HepG2 (cell line): ENCODE data around the gene MTREX. TPM values are rescaled to one million over a fixed set of nuclear protein-coding genes. Genes with fewer than 3 reads are reported as not detected.

ENCODE experiments used
- ATAC-seq: fragments of 200-7000 bp; cut with Tn5 transposase; 3 replicates; pipeline ENCODE4 v1.9.1; 2020; ENCODE audit warnings: mild to moderate bottlenecking, moderate library complexity
- BruUV-seq: library from RNA; stranded (reverse); fragments of 400-500 nt; replicated peaks from 2 replicates; lab custom pipeline; 2021; lab: Mats Ljungman, UMichigan
- CTCF ChIA-PET: fragments of 300-600 bp; formaldehyde crosslinking; extraction: SDS; loops from one replicate; lab custom pipeline; 2021; ENCODE audit warnings: low total read pairs, inconsistent platforms, low intra/inter-chr PET ratio; lab: Yijun Ruan, JAX
- POLR2A ChIA-PET: fragments of 350-600 bp; sonication (Branson Sonifier 250); formaldehyde crosslinking; loops from one replicate; lab custom pipeline; 2020; ENCODE audit warnings: antibody characterized with exemption, inconsistent platforms; lab: Yijun Ruan, JAX
- DNase-seq: peaks from one replicate; pipeline ENCODE4 v3.0.0-alpha.2; 2015; ENCODE audit warnings: low spot score
- FAIRE-seq: peaks from 3 replicates; lab custom pipeline; 2011; peaks lifted over from hg19 to GRCh38; lab: Jason Lieb, UNC
- H2AFZ ChIP-seq: one replicate; pipeline ENCODE4 v1.6.1; 2011; ENCODE audit warnings: low read length, inconsistent platforms
- H3K27ac ChIP-seq: fragments of 300-600 bp; 3 replicates; pipeline ENCODE4 v1.8.0; 2011; ENCODE audit warnings: mixed run types, mild to moderate bottlenecking, mixed read lengths, low read length, inconsistent platforms; ENCODE audit not compliant: insufficient read depth; ENCODE audit errors: extremely low read length
- H3K27me3 ChIP-seq, 2 experiments: fragments of 200-600 bp in 1 of 2; 2 replicates in 1 of 2; 3 replicates in 1 of 2; pipeline versions ENCODE4 v1.6.0 to v1.8.0; 2011; ENCODE audit warnings: low read length in 2 of 2, mild to moderate bottlenecking in 2 of 2, moderate library complexity in 2 of 2, inconsistent platforms in 1 of 2; ENCODE audit not compliant: insufficient read depth in 2 of 2, control insufficient read depth in 1 of 2
- H3K36me3 ChIP-seq, 2 experiments: fragments of 200-600 bp in 1 of 2; replicated peaks in 1 of 2; 2 replicates in 1 of 2; 3 replicates in 1 of 2; pipeline versions ENCODE4 v1.5.1 to v1.8.0; 2011; ENCODE audit warnings: low read length in 2 of 2, inconsistent platforms in 1 of 2; ENCODE audit not compliant: insufficient read depth in 2 of 2, control insufficient read depth in 1 of 2
- H3K4me1 ChIP-seq: 2 replicates; pipeline ENCODE4 v1.5.1; 2012; ENCODE audit warnings: low read length, inconsistent platforms; ENCODE audit not compliant: insufficient read depth
- H3K4me2 ChIP-seq: 2 replicates; pipeline ENCODE4 v1.6.0; 2011; ENCODE audit warnings: low read depth, low read length, inconsistent platforms
- H3K4me3 ChIP-seq, 3 experiments: fragments of 200-600 bp in 1 of 3; sonication (generic), shearing (Covaris generic) in 1 of 3; replicated peaks in 1 of 3; 2 replicates each; pipeline ENCODE4 v1.5.1; 2011 to 2016; ENCODE audit warnings: low read length in 3 of 3, inconsistent platforms in 2 of 3, low read depth in 2 of 3, mild to moderate bottlenecking in 2 of 3, control low read depth in 1 of 3, mixed read lengths in 1 of 3; ENCODE audit not compliant: insufficient read depth in 1 of 3
- H3K79me2 ChIP-seq: one replicate; pipeline ENCODE4 v1.6.1; 2011; ENCODE audit warnings: low read length, inconsistent platforms; ENCODE audit not compliant: insufficient read depth
- H3K9ac ChIP-seq: 2 replicates; pipeline ENCODE4 v1.6.0; 2011; ENCODE audit warnings: mild to moderate bottlenecking, low read depth, low read length, inconsistent platforms; ENCODE audit not compliant: insufficient read depth
- H3K9me3 ChIP-seq: 2 replicates; pipeline ENCODE4 v1.5.1; 2012; ENCODE audit warnings: mild to moderate bottlenecking, low read length
- H4K20me1 ChIP-seq: 2 replicates; pipeline ENCODE4 v1.6.0; 2011; ENCODE audit warnings: inconsistent platforms, mild to moderate bottlenecking, low read length, moderate library complexity; ENCODE audit not compliant: insufficient read depth
- HES4 ChIP-seq: sonication (generic); formaldehyde crosslinking; IDR thresholded peaks from 2 replicates; pipeline ENCODE4 v1.9.0; 2021; ENCODE audit warnings: mild to moderate bottlenecking, missing genetic modification reagents, borderline replicate concordance
- NCOR1 ChIP-seq: fragments of 200-600 bp; sonication (generic); IDR thresholded peaks from 2 replicates; pipeline ENCODE4 v1.7.0; 2017; ENCODE audit warnings: antibody characterized with exemption, low read length, borderline replicate concordance
- ZBTB10 ChIP-seq: sonication (generic); formaldehyde crosslinking; IDR thresholded peaks from 2 replicates; pipeline ENCODE4 v1.4.0; 2020; ENCODE audit warnings: missing genetic modification reagents, borderline replicate concordance
- ZNF800 ChIP-seq: sonication (generic); formaldehyde crosslinking; IDR thresholded peaks from 2 replicates; pipeline ENCODE4 v1.4.0; 2020; ENCODE audit warnings: missing genetic modification reagents
- ZSCAN21 ChIP-seq: sonication (generic); formaldehyde crosslinking; IDR thresholded peaks from 2 replicates; pipeline ENCODE4 v1.8.0; 2022; ENCODE audit warnings: mild to moderate bottlenecking, missing genetic modification reagents, moderate library complexity, borderline replicate concordance
- WGBS: methylation state at CpG from one replicate; pipeline ENCODE4 v1.1.6; 2017; ENCODE audit warnings: low lambda C conversion rate; 5-methylcytosine and 5-hydroxymethylcytosine counted together
- in situ Hi-C: cut with HindIII; loops from 2 replicates; pipeline ENCODE4 v1.10.0; 2017; ENCODE audit warnings: low pct_unique_long_range_greater_than_20kb; ENCODE audit not compliant: extremely low pct_ligation_motif_present
- intact Hi-C: fragments of 100-400 bp; cut with micrococcal nuclease; formaldehyde crosslinking; loops from one replicate; pipeline ENCODE4 v1.10.0; 2022; ENCODE audit not compliant: unreplicated experiment
- polyA plus RNA-seq, 8 experiments: library from polyadenylated mRNA; depleted of rRNA in 3 of 8; stranded (reverse) in 7 of 8; unstranded in 1 of 8; fragments of >200 nt; fragmentation: Illumina TruSeq in 4 of 8; extraction: Trizol in 4 of 8; gene quantifications; 2 replicates each; pipeline versions ENCODE4 v1.2.1 to v1.2.3, GENCODE V29; 2011 to 2016; ENCODE audit warnings: low read depth in 4 of 8, missing spikeins in 1 of 8, mixed read lengths in 1 of 8; ENCODE audit not compliant: insufficient read depth in 1 of 8
- total RNA-seq, 5 experiments: library from RNA; depleted of rRNA; stranded (reverse); fragments of >200 nt; fragmentation: Illumina TruSeq; extraction: Trizol; gene quantifications; 2 replicates each; pipeline ENCODE4 v1.2.3, GENCODE V29; 2016; ENCODE audit warnings: low read depth in 1 of 5

MTREX gene
- total and polyA plus RNA-seq, 2 of the 13 experiments (the other 11 are each of a cell fraction or from before 2014, with no cell fraction given), result 16.4 to 91.5 TPM

- POLR2A ChIA-PET, result no interaction called here
- CTCF ChIA-PET, result no interaction called here
- DNase-seq (no peak), ATAC-seq (no peak), FAIRE-seq (no peak)
- no peak overlapping the region for H3K4me3 ChIP-seq
- no peaks in the 10 kb centered on the region for H3K9me3 ChIP-seq
- no peaks in the 10 kb centered on the region for H3K27me3 ChIP-seq
- no peaks in the 10 kb centered on the region for H4K20me1 ChIP-seq
- no TSS peak for BruUV-seq
- H3K9ac ChIP-seq, result no peak overlapping the region
- H2AFZ ChIP-seq, result no peak overlapping the region
- no peak overlapping the region for H3K27ac ChIP-seq
- intact Hi-C loops (no loop called here), in situ Hi-C loops (no loop called here)
- H3K36me3 ChIP-seq, result peaks cover 16 to 86% of the 10 kb centered on the region in 2 experiments
- TF ChIP-seq ZNF800 (CRISPR knock-in tag) (no peak), ZSCAN21 (CRISPR knock-in tag) (no peak), NCOR1 (no peak), HES4 (no peak), ZBTB10 (CRISPR knock-in tag) (no peak)
- WGBS, result 95% methylated on average over 1 of the region's 1 CpG
- no peaks in the 10 kb centered on the region for H3K79me2 ChIP-seq
- no peak overlapping the region for H3K4me2 ChIP-seq
- peaks cover 3% of the 10 kb centered on the region for H3K4me1 ChIP-seq
Measured at GRCh38 chr5:55350754-55351153, 43.0 kb downstream of the MTREX start.
